B cell (primary cell): ENCODE measurements around the gene MEA1.

Experiments used
- EZH2 ChIP-seq: IDR thresholded peaks from 2 replicates; pipeline ENCODE4 v1.6.1; 2012; ENCODE audit warnings: borderline replicate concordance, low read depth, mild to moderate bottlenecking, moderate library complexity, low read length; ENCODE audit not compliant: insufficient read depth, poor library complexity, severe bottlenecking
- TF ChIP-seq, protein P1 (sequence below): fragments of 200-600 bp; IDR thresholded peaks from one replicate; pipeline ENCODE4 v1.8.0; 2022; ENCODE audit warnings: antibody characterized with exemption, mild to moderate bottlenecking

DNA sequence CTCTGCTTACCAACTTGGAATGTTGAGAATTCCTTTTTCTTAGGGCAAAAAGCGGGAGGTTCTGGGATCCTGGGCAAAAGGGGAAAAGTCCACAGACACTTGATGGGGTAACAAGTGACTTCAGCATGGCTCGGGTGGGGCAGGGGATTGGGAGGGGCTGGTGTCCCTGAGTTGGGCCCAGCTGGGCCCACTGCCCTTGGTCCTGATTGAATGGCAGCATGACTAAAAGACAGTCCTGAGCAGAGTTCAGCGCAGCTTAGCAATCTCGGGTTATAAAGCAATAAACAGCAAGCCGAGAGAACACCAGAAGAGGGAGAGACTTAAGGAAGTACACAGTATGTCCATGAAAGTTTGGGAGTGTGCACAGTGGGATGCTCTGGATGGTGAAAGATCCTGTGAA lies 23.8 kb downstream of the MEA1 start:
- TF ChIP-seq, protein P1, sequence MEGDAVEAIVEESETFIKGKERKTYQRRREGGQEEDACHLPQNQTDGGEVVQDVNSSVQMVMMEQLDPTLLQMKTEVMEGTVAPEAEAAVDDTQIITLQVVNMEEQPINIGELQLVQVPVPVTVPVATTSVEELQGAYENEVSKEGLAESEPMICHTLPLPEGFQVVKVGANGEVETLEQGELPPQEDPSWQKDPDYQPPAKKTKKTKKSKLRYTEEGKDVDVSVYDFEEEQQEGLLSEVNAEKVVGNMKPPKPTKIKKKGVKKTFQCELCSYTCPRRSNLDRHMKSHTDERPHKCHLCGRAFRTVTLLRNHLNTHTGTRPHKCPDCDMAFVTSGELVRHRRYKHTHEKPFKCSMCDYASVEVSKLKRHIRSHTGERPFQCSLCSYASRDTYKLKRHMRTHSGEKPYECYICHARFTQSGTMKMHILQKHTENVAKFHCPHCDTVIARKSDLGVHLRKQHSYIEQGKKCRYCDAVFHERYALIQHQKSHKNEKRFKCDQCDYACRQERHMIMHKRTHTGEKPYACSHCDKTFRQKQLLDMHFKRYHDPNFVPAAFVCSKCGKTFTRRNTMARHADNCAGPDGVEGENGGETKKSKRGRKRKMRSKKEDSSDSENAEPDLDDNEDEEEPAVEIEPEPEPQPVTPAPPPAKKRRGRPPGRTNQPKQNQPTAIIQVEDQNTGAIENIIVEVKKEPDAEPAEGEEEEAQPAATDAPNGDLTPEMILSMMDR: no peak
- TF ChIP-seq EZH2: no peak
